Effector memory CD8-positive, alpha-beta T cell (primary cell): ENCODE data around the gene ZGPAT.

Source experiments
- ATAC-seq: fragments of 150-1000 bp; cut with Tn5 transposase; replicated peaks from 2 replicates; pipeline ENCODE4 v1.10.0; 2021; ENCODE audit warnings: mild to moderate bottlenecking, moderate library complexity
- DNase-seq, 3 experiments: peaks; one replicate each; pipeline ENCODE4 v3.0.0; 2021
- H3K27ac Mint-ChIP-seq, 2 donors: one replicate each; pipeline ENCODE4 v1.8.0; 2022; ENCODE audit warnings: mild to moderate bottlenecking in 2 of 2, mixed read lengths in 2 of 2, moderate library complexity in 2 of 2
- H3K27me3 Mint-ChIP-seq, 2 donors: one replicate each; pipeline ENCODE4 v1.8.0; 2022; ENCODE audit warnings: mixed read lengths in 2 of 2
- H3K36me3 Mint-ChIP-seq: one replicate; pipeline ENCODE4 v1.8.0; 2022; ENCODE audit warnings: mild to moderate bottlenecking, moderate library complexity, mixed read lengths; ENCODE audit not compliant: insufficient read depth
- H3K4me1 Mint-ChIP-seq, 2 donors: one replicate each; pipeline ENCODE4 v1.8.0; 2022; ENCODE audit warnings: low read depth in 2 of 2, mixed read lengths in 2 of 2
- H3K4me3 Mint-ChIP-seq, 2 donors: one replicate each; pipeline ENCODE4 v1.8.0; 2022; ENCODE audit warnings: mild to moderate bottlenecking in 2 of 2, mixed read lengths in 2 of 2, moderate library complexity in 2 of 2
- H3K9me3 Mint-ChIP-seq, 2 donors: one replicate each; pipeline ENCODE4 v1.8.0; 2022; ENCODE audit warnings: mixed read lengths in 2 of 2

The ZGPAT gene

GRCh38 chr20:63692436-63693082 is 15.3 kb upstream of the ZGPAT start:
- Mint-ChIP-seq H3K27me3 (no peaks in the 10 kb centered on the region), H3K36me3 (peaks cover 37% of the 10 kb centered on the region), H3K4me1 (peaks cover 3 to 11% of the 10 kb centered on the region in 2 donors), H3K9me3 (no peaks in the 10 kb centered on the region), H3K27ac (peak overlapping the region in 1 of 2 donors; percentile 97), H3K4me3 (peak overlapping the region in 1 of 2 donors; percentile 23)
- ATAC-seq (no peak), DNase-seq (no peak)

GRCh38 chr20:63693083-63693732 is 14.6 kb upstream of the ZGPAT start:
- DNase-seq (no peak), ATAC-seq (no peak)
- H3K36me3 Mint-ChIP-seq = peaks cover 36% of the 10 kb centered on the region
- H3K9me3 Mint-ChIP-seq = no peaks in the 10 kb centered on the region
- no peaks in the 10 kb centered on the region for H3K27me3 Mint-ChIP-seq
- peak overlapping the region; percentile 82 to 97 for H3K27ac Mint-ChIP-seq
- H3K4me3 Mint-ChIP-seq = peak overlapping the region; percentile 64 to 73
- H3K4me1 Mint-ChIP-seq = peaks cover 3 to 14% of the 10 kb centered on the region in 2 donors

GRCh38 chr20:63693733-63694583 is 13.9 kb upstream of the ZGPAT start:
- peak overlapping the region; percentile 64 to 73 for H3K4me3 Mint-ChIP-seq
- peak overlapping the region; percentile 82 to 97 for H3K27ac Mint-ChIP-seq
- DNase-seq = no peak

GRCh38 chr20:63694584-63695423 is 13.0 kb upstream of the ZGPAT start:
- no peaks in the 10 kb centered on the region for H3K9me3 Mint-ChIP-seq
- peak overlapping the region; percentile 82 to 97 for H3K27ac Mint-ChIP-seq
- peaks cover 34% of the 10 kb centered on the region for H3K36me3 Mint-ChIP-seq
- ATAC-seq (no peak), DNase-seq (no peak)
- H3K4me1 Mint-ChIP-seq = peaks cover 8 to 16% of the 10 kb centered on the region in 2 donors
- H3K27me3 Mint-ChIP-seq = no peaks in the 10 kb centered on the region
- H3K4me3 Mint-ChIP-seq = no peak overlapping the region

More at GRCh38 chr20:63693733-63694583, 13.9 kb upstream of the ZGPAT start:
- Mint-ChIP-seq H3K27me3 (no peaks in the 10 kb centered on the region), H3K36me3 (peaks cover 34% of the 10 kb centered on the region), H3K9me3 (no peaks in the 10 kb centered on the region), H3K4me1 (peaks cover 3 to 14% of the 10 kb centered on the region in 2 donors)
- ATAC-seq = no peak

- Mint-ChIP-seq H3K27me3 (no peaks in the 10 kb centered on the region), H3K9me3 (no peaks in the 10 kb centered on the region), H3K36me3 (peaks cover 40% of the 10 kb centered on the region), H3K27ac (peak overlapping the region in 1 of 2 donors; percentile 97), H3K4me3 (peak overlapping the region; percentile 43 to 47), H3K4me1 (peaks cover 8 to 18% of the 10 kb centered on the region in 2 donors)
- no peak for ATAC-seq
- DNase-seq = no peak
Observed at GRCh38 chr20:63695424-63696305, 12.2 kb upstream of the ZGPAT start.

GRCh38 chr20:63696306-63696627 is 11.6 kb upstream of the ZGPAT start:
- DNase-seq (no peak), ATAC-seq (peak; percentile 73)
- peaks cover 42% of the 10 kb centered on the region for H3K36me3 Mint-ChIP-seq
- no peaks in the 10 kb centered on the region for H3K9me3 Mint-ChIP-seq
- H3K27me3 Mint-ChIP-seq = no peaks in the 10 kb centered on the region
- no peak overlapping the region for H3K27ac Mint-ChIP-seq
- H3K4me3 Mint-ChIP-seq = peak overlapping the region; percentile 43 to 47
- H3K4me1 Mint-ChIP-seq = peaks cover 8 to 17% of the 10 kb centered on the region in 2 donors

GRCh38 chr20:63696628-63697356 is 11.0 kb upstream of the ZGPAT start, which contains the start of gene TNFRSF6B:
TSS of gene TNFRSF6B (plus strand) at chr20:63696652. CDS start at chr20:63696768, 116 bp downstream.
- Mint-ChIP-seq H3K4me1 (peaks cover 8 to 14% of the 10 kb centered on the region in 2 donors), H3K9me3 (no peaks in the 10 kb centered on the region), H3K4me3 (peak within 1 kb of the TSS; percentile 43 to 47), H3K36me3 (peaks cover 39% of the 10 kb centered on the region), H3K27me3 (no peaks in the 10 kb centered on the region), H3K27ac (peak within 1 kb of the TSS in 1 of 2 donors; percentile 97)
- DNase-seq (no peak), ATAC-seq (peak; percentile 39)

- Mint-ChIP-seq H3K9me3 (no peaks in the 10 kb centered on the region), H3K36me3 (peaks cover 33% of the 10 kb centered on the region), H3K27ac (no peak overlapping the region), H3K27me3 (no peaks in the 10 kb centered on the region), H3K4me1 (peaks cover 8 to 19% of the 10 kb centered on the region in 2 donors), H3K4me3 (peak overlapping the region in 1 of 2 donors; percentile 29)
- DNase-seq (no peak), ATAC-seq (no peak)
Observed at GRCh38 chr20:63697357-63697867, 10.4 kb upstream of the ZGPAT start.

GRCh38 chr20:63697868-63698545 is 9.8 kb upstream of the ZGPAT start:
- no peak overlapping the region for H3K4me3 Mint-ChIP-seq
- DNase-seq = no peak
- H3K4me1 Mint-ChIP-seq = peaks cover 8 to 19% of the 10 kb centered on the region in 2 donors
- H3K36me3 Mint-ChIP-seq = peaks cover 27% of the 10 kb centered on the region
- no peaks in the 10 kb centered on the region for H3K9me3 Mint-ChIP-seq
- no peak overlapping the region for H3K27ac Mint-ChIP-seq
- ATAC-seq = no peak
- H3K27me3 Mint-ChIP-seq = no peaks in the 10 kb centered on the region

GRCh38 chr20:63698739-63699465 is 8.9 kb upstream of the ZGPAT start:
- no peaks in the 10 kb centered on the region for H3K9me3 Mint-ChIP-seq
- no peak overlapping the region for H3K27ac Mint-ChIP-seq
- ATAC-seq (no peak), DNase-seq (no peak)
- H3K36me3 Mint-ChIP-seq = peaks cover 23% of the 10 kb centered on the region
- H3K4me3 Mint-ChIP-seq = peak overlapping the region in 1 of 2 donors; percentile 15
- H3K27me3 Mint-ChIP-seq = no peaks in the 10 kb centered on the region
- peaks cover 8 to 17% of the 10 kb centered on the region in 2 donors for H3K4me1 Mint-ChIP-seq
